GM12878 (cell line): ENCODE data around the gene NRG2. TPM values are rescaled to one million over a fixed set of nuclear protein-coding genes. Genes with fewer than 3 reads are reported as not detected.

Experiments used
- BHLHE40 ChIP-seq, 2 experiments: fragments of 450-650 bp in 1 of 2; IDR thresholded peaks; 2 replicates each; pipeline ENCODE4 v1.6.1; 2011 to 2017; ENCODE audit warnings: low read depth in 2 of 2, borderline replicate concordance in 1 of 2, improper control_type of control experiment in 1 of 2, low read length in 1 of 2, mild to moderate bottlenecking in 1 of 2
- GATAD2B ChIP-seq: fragments of 450-650 bp; conservative IDR thresholded peaks from 2 replicates; pipeline ENCODE4 v1.6.1; 2017; ENCODE audit warnings: low read depth, mild to moderate bottlenecking, moderate library complexity
- LARP7 ChIP-seq: fragments of 450-650 bp; IDR thresholded peaks from 2 replicates; pipeline ENCODE4 v1.6.1; 2017; ENCODE audit warnings: mild to moderate bottlenecking
- MEF2A ChIP-seq: IDR thresholded peaks from 2 replicates; pipeline ENCODE4 v1.6.1; 2011; ENCODE audit warnings: low read depth, mild to moderate bottlenecking, low read length, moderate library complexity; ENCODE audit not compliant: insufficient read depth
- RELA ChIP-seq: fragments of 450-650 bp; IDR thresholded peaks from 2 replicates; pipeline ENCODE4 v1.8.0; 2014; ENCODE audit warnings: borderline replicate concordance; ENCODE audit not compliant: partially characterized antibody
- REST ChIP-seq: IDR thresholded peaks from 2 replicates; pipeline ENCODE4 v1.6.1; 2012; ENCODE audit warnings: mild to moderate bottlenecking, low read depth, low read length
- SUPT20H ChIP-seq: IDR thresholded peaks from 2 replicates; pipeline ENCODE4 v1.6.1; 2011; ENCODE audit warnings: low read depth, mild to moderate bottlenecking, low read length, moderate library complexity, borderline replicate concordance; ENCODE audit not compliant: control insufficient read depth
- SUZ12 ChIP-seq: fragments of 200-600 bp; sonication (generic); IDR thresholded peaks from one replicate; pipeline ENCODE4 v1.6.1; 2018; ENCODE audit warnings: antibody characterized with exemption, mild to moderate bottlenecking; ENCODE audit not compliant: unreplicated experiment
- polyA plus RNA-seq, 11 experiments: library from polyadenylated mRNA; depleted of rRNA in 4 of 11; unstranded in 6 of 11; stranded (reverse) in 5 of 11; fragments of >200 nt; fragmentation: Nextera tagmentation in 4 of 11; fragmentation: Illumina TruSeq in 1 of 11; extraction: Ambion mirVana in 4 of 11; extraction: Trizol in 1 of 11; gene quantifications; 1 replicate in 1 of 11; 2 replicates in 10 of 11; pipeline versions ENCODE4 v1.2.1 to v1.2.3, GENCODE V29; 2011 to 2016; ENCODE audit warnings: inconsistent platforms in 2 of 11, missing spikeins in 2 of 11, low read depth in 1 of 11
- total RNA-seq, 4 experiments: library from RNA; depleted of rRNA in 3 of 4; stranded (reverse); fragments of >200 nt in 3 of 4; fragmentation: Illumina TruSeq in 1 of 4; extraction: Trizol in 1 of 4; gene quantifications; 2 replicates each; pipeline versions ENCODE4 v1.2.1 to v1.2.3, GENCODE V29; 2013 to 2021
- TF ChIP-seq, protein P1 (sequence below): IDR thresholded peaks from 2 replicates; pipeline ENCODE4 v1.6.1; 2012; ENCODE audit warnings: low read depth, low read length, improper control_type of control experiment

Gene NRG2
- total and polyA plus RNA-seq, 10 of the 15 experiments (the other 5 are each of a cell fraction or from before 2014, with no cell fraction given): 0.10 to 21.7 (median 9.6) TPM

DNA sequence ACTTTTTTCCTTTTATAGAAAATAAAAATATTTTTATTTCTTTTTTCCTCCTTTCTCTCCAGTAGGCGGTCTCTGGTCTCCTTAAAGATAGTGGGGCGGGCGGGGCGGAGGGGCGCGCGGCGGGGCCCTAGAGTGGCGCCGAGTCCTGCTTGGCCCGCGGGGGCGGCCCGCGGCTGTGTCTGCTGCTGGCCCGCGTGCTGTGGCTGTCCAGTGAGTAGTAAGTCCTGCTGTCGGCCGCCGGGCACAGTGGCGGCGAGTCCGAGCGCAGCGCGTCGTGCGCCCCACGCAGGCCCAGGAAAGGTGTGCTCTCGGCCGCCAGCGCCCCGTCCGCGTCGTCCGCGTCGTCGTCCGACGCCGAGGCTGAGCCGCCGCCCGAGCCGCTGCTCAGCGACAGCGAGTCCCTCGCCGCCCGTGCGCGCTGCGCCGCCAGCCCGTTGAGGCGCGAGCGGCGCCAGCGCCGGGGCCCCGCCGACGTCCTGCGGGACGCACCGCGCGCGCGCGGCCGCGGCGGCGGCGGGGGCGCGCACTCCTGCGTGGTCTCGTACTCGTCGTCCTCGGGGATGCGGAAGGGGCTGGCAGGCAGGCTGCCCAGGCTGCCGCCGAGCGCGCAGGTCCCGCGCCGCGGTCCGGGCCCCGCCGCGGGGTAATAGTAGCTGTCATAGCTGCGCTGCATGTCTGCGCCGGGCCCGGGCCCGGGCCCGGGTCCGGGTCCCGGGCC, 195.2 kb downstream of the NRG2 start (continued):
- TF ChIP-seq, protein P1, sequence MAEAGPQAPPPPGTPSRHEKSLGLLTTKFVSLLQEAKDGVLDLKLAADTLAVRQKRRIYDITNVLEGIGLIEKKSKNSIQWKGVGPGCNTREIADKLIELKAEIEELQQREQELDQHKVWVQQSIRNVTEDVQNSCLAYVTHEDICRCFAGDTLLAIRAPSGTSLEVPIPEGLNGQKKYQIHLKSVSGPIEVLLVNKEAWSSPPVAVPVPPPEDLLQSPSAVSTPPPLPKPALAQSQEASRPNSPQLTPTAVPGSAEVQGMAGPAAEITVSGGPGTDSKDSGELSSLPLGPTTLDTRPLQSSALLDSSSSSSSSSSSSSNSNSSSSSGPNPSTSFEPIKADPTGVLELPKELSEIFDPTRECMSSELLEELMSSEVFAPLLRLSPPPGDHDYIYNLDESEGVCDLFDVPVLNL: no peak
- TF ChIP-seq BHLHE40 (IDR thresholded peaks at IDR 0.05; ENCODE audit: borderline replicate concordance in 1 of 2, low read depth in 2 of 2, low read length in 1 of 2): peak in 1 of 2 experiments; percentile 80; a peak in 2 of 4 replicates
- TF ChIP-seq REST: no peak
- TF ChIP-seq MEF2A: no peak
- TF ChIP-seq GATAD2B: peak; percentile 77
- no peak for TF ChIP-seq SUZ12
- TF ChIP-seq LARP7: peak; percentile 13; the same call in 1 of the 2 replicates
- no peak for TF ChIP-seq RELA
- TF ChIP-seq SUPT20H: no peak
- TF ChIP-seq, all 136 proteins: peak for 10
